Stomach (tissue), 4 donors: Measurements from ENCODE around the gene NCS1.

Experiments
- CTCF ChIP-seq, 7 experiments: fragments of 450-650 bp in 4 of 7; fragments of 200-600 bp in 3 of 7; sonication (generic) in 3 of 7; IDR thresholded peaks; one replicate each; pipeline ENCODE4 v1.5.1; 2016 to 2019; ENCODE audit warnings: antibody characterized with exemption in 7 of 7, control low read depth in 2 of 7, mild to moderate bottlenecking in 1 of 7
- POLR2A ChIP-seq, 4 donors: fragments of 450-650 bp; IDR thresholded peaks; one replicate each; pipeline ENCODE4 v1.6.1; 2016; ENCODE audit warnings: antibody characterized with exemption in 4 of 4, control low read depth in 2 of 4, mild to moderate bottlenecking in 1 of 4, moderate library complexity in 1 of 4

- TF ChIP-seq CTCF (IDR thresholded peaks at IDR 0.05) (no peak), POLR2A (IDR thresholded peaks at IDR 0.05) (no peak)
Observed at GRCh38 chr9:130266236-130267098, 94.3 kb downstream of the NCS1 start.
